RWPE2 (cell line): ENCODE results near the gene TUBGCP3.
A peak's percentile ranks its signal among the peaks of the same experiment; 100 is the strongest.

Experiments used
- ATAC-seq: fragments of 200-7000 bp; cut with Tn5 transposase; 3 replicates; pipeline ENCODE4 v1.9.1; 2021; ENCODE audit warnings: low read depth
- DNase-seq: peaks from one replicate; pipeline ENCODE4 v3.0.0-alpha.2; 2020; ENCODE audit warnings: low spot score
- H3K27ac ChIP-seq: fragments of 450-650 bp; 2 replicates; pipeline ENCODE4 v1.5.1; 2017; ENCODE audit warnings: mild to moderate bottlenecking; ENCODE audit not compliant: poor library complexity, severe bottlenecking
- H3K27me3 ChIP-seq: fragments of 250-450 bp; sonication (Bioruptor Pico); 2 replicates; pipeline ENCODE4 v1.5.1; 2021; ENCODE audit warnings: mild to moderate bottlenecking, moderate library complexity; ENCODE audit not compliant: insufficient read depth, poor library complexity, severe bottlenecking
- H3K36me3 ChIP-seq: fragments of 250-450 bp; sonication (Bioruptor Pico); 2 replicates; pipeline ENCODE4 v1.5.1; 2020; ENCODE audit warnings: low read depth, mild to moderate bottlenecking, moderate library complexity
- H3K4me1 ChIP-seq: fragments of 250-450 bp; sonication (Bioruptor Pico); 2 replicates; pipeline ENCODE4 v1.5.1; 2021; ENCODE audit warnings: mild to moderate bottlenecking, moderate library complexity; ENCODE audit not compliant: insufficient read depth, poor library complexity, severe bottlenecking
- H3K4me3 ChIP-seq: fragments of 250-450 bp; sonication (Bioruptor Pico); 2 replicates; pipeline ENCODE4 v1.5.1; 2021; ENCODE audit warnings: mild to moderate bottlenecking, moderate library complexity; ENCODE audit not compliant: severe bottlenecking
- H3K9me3 ChIP-seq: fragments of 250-450 bp; sonication (Bioruptor Pico); 2 replicates; pipeline ENCODE4 v1.5.1; 2021; ENCODE audit warnings: mild to moderate bottlenecking, moderate library complexity; ENCODE audit not compliant: severe bottlenecking
- CTCF ChIP-seq: fragments of 450-650 bp; IDR thresholded peaks from one replicate; pipeline ENCODE4 v1.5.1; 2017; ENCODE audit warnings: mild to moderate bottlenecking, moderate library complexity; ENCODE audit not compliant: poor library complexity, severe bottlenecking

Gene TUBGCP3

GRCh38 chr13:112587212-112587763 lies 665 bp downstream of the TUBGCP3 start:
- H3K9me3 ChIP-seq: no peaks in the 10 kb centered on the region
- peak overlapping the region; percentile 93 for H3K4me3 ChIP-seq
- H3K27ac ChIP-seq: peak overlapping the region; percentile 91
- ATAC-seq (peak; percentile 89), DNase-seq (no peak)
- no peaks in the 10 kb centered on the region for H3K27me3 ChIP-seq
- TF ChIP-seq CTCF: no peak
- peaks cover 6% of the 10 kb centered on the region for H3K4me1 ChIP-seq
- peaks cover 8% of the 10 kb centered on the region; the same call in 1 of the 2 replicates for H3K36me3 ChIP-seq

GRCh38 chr13:112586334-112586960 lies 1.5 kb downstream of the TUBGCP3 start:
- ATAC-seq (no peak), DNase-seq (no peak)
- TF ChIP-seq CTCF: no peak
- no peaks in the 10 kb centered on the region for H3K9me3 ChIP-seq
- peak overlapping the region; percentile 93 for H3K4me3 ChIP-seq
- peaks cover 6% of the 10 kb centered on the region for H3K4me1 ChIP-seq
- H3K27me3 ChIP-seq: no peaks in the 10 kb centered on the region
- H3K36me3 ChIP-seq: peaks cover 8% of the 10 kb centered on the region; the same call in 1 of the 2 replicates
- peak overlapping the region; percentile 91 for H3K27ac ChIP-seq

- TF ChIP-seq CTCF: no peak
- ATAC-seq: no peak
- no peak overlapping the region for H3K4me3 ChIP-seq
Measured at GRCh38 chr13:112583592-112584277, 4.2 kb downstream of the TUBGCP3 start.

GRCh38 chr13:112582263-112582662 lies 5.7 kb downstream of the TUBGCP3 start:
- H3K4me1 ChIP-seq: peaks cover 6% of the 10 kb centered on the region
- peaks cover 8% of the 10 kb centered on the region; the same call in 1 of the 2 replicates for H3K36me3 ChIP-seq
- H3K9me3 ChIP-seq: no peaks in the 10 kb centered on the region
- H3K27me3 ChIP-seq: no peaks in the 10 kb centered on the region
- ATAC-seq: no peak
- no peak for TF ChIP-seq CTCF
- H3K27ac ChIP-seq: no peak overlapping the region
- no peak overlapping the region for H3K4me3 ChIP-seq
- no peak for DNase-seq

More at GRCh38 chr13:112583592-112584277, 4.2 kb downstream of the TUBGCP3 start:
- peaks cover 6% of the 10 kb centered on the region for H3K4me1 ChIP-seq
- DNase-seq: no peak
- H3K27me3 ChIP-seq: no peaks in the 10 kb centered on the region
- no peaks in the 10 kb centered on the region for H3K9me3 ChIP-seq
- peaks cover 8% of the 10 kb centered on the region; the same call in 1 of the 2 replicates for H3K36me3 ChIP-seq
- H3K27ac ChIP-seq: no peak overlapping the region
